Heart right ventricle (tissue), 16 donors: ENCODE data around the gene SEC14L5. TPM values are rescaled to one million over a fixed set of nuclear protein-coding genes. Genes with fewer than 3 reads are reported as not detected.
"Not testable (repeated sequence)": the region's sequence is repeated elsewhere in the genome, so short reads cannot be mapped to it uniquely, and the experiment has no call there.

Experiments
- ATAC-seq, 8 donors: fragments of 200-7000 bp; cut with Tn5 transposase; one replicate each; pipeline ENCODE4 v1.9.1; 2020; ENCODE audit warnings: mild to moderate bottlenecking in 8 of 8, moderate library complexity in 8 of 8, moderate number of reproducible peaks in 1 of 8
- DNase-seq, 2 donors: peaks; one replicate each; pipeline ENCODE4 v3.0.0-alpha.2; 2020
- H3K27ac ChIP-seq, 10 donors: fragments of 200-600 bp; sonication (generic) in 2 of 10; one replicate each; pipeline versions ENCODE4 v1.5.0 to v1.8.0; 2020 to 2022; ENCODE audit warnings: mild to moderate bottlenecking in 3 of 10
- H3K27me3 ChIP-seq, 7 donors: fragments of 200-600 bp; one replicate each; pipeline ENCODE4 v1.8.0; 2021 to 2022; ENCODE audit warnings: mild to moderate bottlenecking in 2 of 7
- H3K36me3 ChIP-seq, 9 donors: fragments of 200-600 bp; sonication (generic) in 1 of 9; one replicate each; pipeline versions ENCODE4 v1.5.0 to v1.8.0; 2020 to 2022; ENCODE audit warnings: mild to moderate bottlenecking in 2 of 9
- H3K4me1 ChIP-seq, 9 donors: fragments of 200-600 bp; sonication (generic) in 1 of 9; one replicate each; pipeline versions ENCODE4 v1.5.0 to v1.8.0; 2020 to 2022; ENCODE audit warnings: mild to moderate bottlenecking in 4 of 9
- H3K4me3 ChIP-seq, 10 donors: fragments of 200-600 bp; sonication (generic) in 2 of 10; one replicate each; pipeline versions ENCODE4 v1.5.0 to v1.8.0; 2020 to 2022; ENCODE audit warnings: mild to moderate bottlenecking in 7 of 10, moderate library complexity in 2 of 10
- H3K9me3 ChIP-seq, 11 donors: fragments of 200-600 bp in 10 of 11; sonication (generic) in 2 of 11; one replicate each; pipeline versions ENCODE4 v1.5.0 to v1.8.0; 2013 to 2022; ENCODE audit warnings: mild to moderate bottlenecking in 2 of 11, control low read depth in 1 of 11, moderate library complexity in 1 of 11
- CTCF ChIP-seq, 9 donors: fragments of 200-600 bp; sonication (generic) in 2 of 9; IDR thresholded peaks; one replicate each; pipeline versions ENCODE4 v1.5.0 to v1.8.0; 2021 to 2022; ENCODE audit warnings: antibody characterized with exemption in 9 of 9, mild to moderate bottlenecking in 5 of 9, moderate library complexity in 1 of 9
- WGBS, 2 donors: extraction: QIAGEN DNeasy Blood & Tissue Kit; methylation state at CpG; one replicate each; pipeline ENCODE4 v1.1.7; 2013; ENCODE audit warnings: inconsistent platforms in 1 of 2; 5-methylcytosine and 5-hydroxymethylcytosine counted together
- intact Hi-C, 10 donors: fragments of 100-400 bp; cut with DNase I; formaldehyde crosslinking; loops; one replicate each; pipeline versions ENCODE4 v1.11.1 to v1.14.2; 2022
- polyA plus RNA-seq, 2 donors: library from polyadenylated mRNA; stranded (reverse); fragments of 200-250 nt; gene quantifications; one replicate each; pipeline ENCODE4 v1.2.3, GENCODE V29; 2013
- total RNA-seq, 10 donors: library from RNA; stranded (reverse); fragmentation: NEBNext Ultra II Directional in 3 of 10; extraction: Animal tissue kit (Norgen Biotek cat#: 25700) in 3 of 10; gene quantifications; one replicate each; pipeline versions ENCODE4 v1.2.1 to v1.2.4, GENCODE V29; 2021 to 2023
- donor health status: Arrhythmogenic right ventricular cardiomyopathy.
- donor health status: ischemic (EF 13 %, LVEDD 7.1; RV severe dilation, severe dysfunction).
- donor health status: healthy with polysubstance abuse.
- donor health status: DM: no; HTN: yes; CAD: no.
- donor health status: DM: no; HTN: no; CAD: no.
- donor health status: ischemic (EF 25% LVEDD 6.9; RV normal size, moderate dysfunction).
- donor health status: ischemic (EF 25% LVEDD 5.7; RV mildly dilated, moderate dysfunction).
- donor health status: healthy.
- donor health status: DM: yes; HTN: yes; CAD: no.
- donor health status: Ischemic cardiomyopathy.
- donor health status: ischemic (EF 35%, LVEDD 5.7; RV mildly dilated, moderate dysfunction).
- donor health status: nonischemic (EF 11% LVEDD 7.7; RV severe dilation, severe dysfunction).
- donor health status: DM: yes; HTN: yes; CAD: no.
- donor health status: PGD.
- donor health status: ischemic (EF 29% LVEDD 5.4; RV normal size, mild dysfunction).
- donor health status: nonischemic (EF 23%, LVEDD 6.1; RV moderate dilation, normal function).

The SEC14L5 gene
- total and polyA plus RNA-seq, 12 donors = 0.04 to 28.4 (median 11.0) TPM

GRCh38 chr16:5044011-5044540 is 85.9 kb downstream of the SEC14L5 start:
- no peak for TF ChIP-seq CTCF (IDR thresholded peaks at IDR 0.05)
- peaks cover 0 to 3% (median 0%) of the 10 kb centered on the region in 9 donors for H3K4me1 ChIP-seq
- intact Hi-C loops = no loop called here
- ATAC-seq = no peak
- H3K4me3 ChIP-seq = no peak overlapping the region
- no peaks in the 10 kb centered on the region for H3K27me3 ChIP-seq
- H3K9me3 ChIP-seq = no peaks in the 10 kb centered on the region
- H3K27ac ChIP-seq = no peak overlapping the region
- H3K36me3 ChIP-seq = peaks cover 0 to 5% (median 0%) of the 10 kb centered on the region in 9 donors
- WGBS, 2 donors = 93 to 96% methylated on average over 8 of the region's 8 CpGs
- no peak for DNase-seq

- ATAC-seq, H3K4me3 ChIP-seq, intact Hi-C loops, H3K4me1 ChIP-seq, H3K27ac ChIP-seq, H3K36me3 ChIP-seq, H3K27me3 ChIP-seq, H3K9me3 ChIP-seq, DNase-seq: not testable (repeated sequence)
- WGBS, 2 donors = 94 to 96% methylated on average over 11 of the region's 11 CpGs
Observed at GRCh38 chr16:5044581-5044980, 86.5 kb downstream of the SEC14L5 start.

- Histone ChIP-seq H3K4me1 (peaks cover 0 to 3% (median 0%) of the 10 kb centered on the region in 9 donors), H3K4me3 (no peak overlapping the region), H3K36me3 (peaks cover 0 to 5% (median 0%) of the 10 kb centered on the region in 9 donors), H3K27me3 (no peaks in the 10 kb centered on the region), H3K9me3 (peaks cover 0 to 3% (median 0%) of the 10 kb centered on the region in 11 donors), H3K27ac (no peak overlapping the region)
- DNase-seq = no peak
- TF ChIP-seq CTCF (IDR thresholded peaks at IDR 0.05) = no peak
- intact Hi-C loops = no loop called here
- no peak for ATAC-seq
- WGBS, 2 donors = 87 to 91% methylated on average over 10 of the region's 10 CpGs
Observed at GRCh38 chr16:5045499-5046115, 87.5 kb downstream of the SEC14L5 start.

- no peaks in the 10 kb centered on the region for H3K27me3 ChIP-seq
- DNase-seq = no peak
- peaks cover 0 to 5% (median 0%) of the 10 kb centered on the region in 9 donors for H3K36me3 ChIP-seq
- 70 to 76% methylated on average over 2 of the region's 2 CpGs for WGBS, 2 donors
- no peak for ATAC-seq
- no peaks in the 10 kb centered on the region for H3K4me1 ChIP-seq
- intact Hi-C loops = no loop called here
- no peak for TF ChIP-seq CTCF (IDR thresholded peaks at IDR 0.05)
- no peak overlapping the region for H3K27ac ChIP-seq
- peaks cover 0 to 15% (median 0%) of the 10 kb centered on the region in 11 donors for H3K9me3 ChIP-seq
- no peak overlapping the region for H3K4me3 ChIP-seq
Observed at GRCh38 chr16:5046914-5047313, 88.8 kb downstream of the SEC14L5 start.
